OCI-LY3 (cell line): ENCODE data around the gene NRG2.

Source experiments
- EZH2phosphoT487 ChIP-seq: fragments of 200-600 bp; shearing (Covaris generic); IDR thresholded peaks from 2 replicates; pipeline ENCODE4 v1.6.1; 2018; ENCODE audit warnings: antibody characterized with exemption, mixed run types, low read depth
- TF ChIP-seq, protein P1 (sequence below): fragments of 200-600, 300-600 bp; sonication (generic); IDR thresholded peaks from 2 replicates; pipeline ENCODE4 v1.5.1; 2014; ENCODE audit warnings: antibody characterized with exemption, low read length, low read depth

DNA sequence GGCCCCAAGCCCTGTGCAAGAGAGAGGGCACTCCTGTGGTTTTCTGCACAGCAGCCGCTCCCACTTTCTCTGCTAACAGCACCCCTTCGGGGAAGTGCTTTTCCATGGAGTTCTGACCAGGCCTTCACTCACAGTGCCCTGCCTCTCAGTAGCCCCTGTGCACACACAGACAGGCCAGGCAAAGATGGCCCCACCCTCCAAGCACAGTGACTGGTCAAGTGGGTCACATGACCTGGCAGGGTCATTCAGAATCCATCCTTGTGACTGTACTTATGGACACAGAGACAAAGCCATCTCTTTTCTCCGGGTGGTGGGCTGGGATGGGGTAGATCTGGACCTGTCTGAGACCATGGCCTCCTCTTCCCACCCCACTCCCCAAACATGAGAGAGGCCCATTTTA lies 165.0 kb downstream of the NRG2 start:
- TF ChIP-seq, protein P1, sequence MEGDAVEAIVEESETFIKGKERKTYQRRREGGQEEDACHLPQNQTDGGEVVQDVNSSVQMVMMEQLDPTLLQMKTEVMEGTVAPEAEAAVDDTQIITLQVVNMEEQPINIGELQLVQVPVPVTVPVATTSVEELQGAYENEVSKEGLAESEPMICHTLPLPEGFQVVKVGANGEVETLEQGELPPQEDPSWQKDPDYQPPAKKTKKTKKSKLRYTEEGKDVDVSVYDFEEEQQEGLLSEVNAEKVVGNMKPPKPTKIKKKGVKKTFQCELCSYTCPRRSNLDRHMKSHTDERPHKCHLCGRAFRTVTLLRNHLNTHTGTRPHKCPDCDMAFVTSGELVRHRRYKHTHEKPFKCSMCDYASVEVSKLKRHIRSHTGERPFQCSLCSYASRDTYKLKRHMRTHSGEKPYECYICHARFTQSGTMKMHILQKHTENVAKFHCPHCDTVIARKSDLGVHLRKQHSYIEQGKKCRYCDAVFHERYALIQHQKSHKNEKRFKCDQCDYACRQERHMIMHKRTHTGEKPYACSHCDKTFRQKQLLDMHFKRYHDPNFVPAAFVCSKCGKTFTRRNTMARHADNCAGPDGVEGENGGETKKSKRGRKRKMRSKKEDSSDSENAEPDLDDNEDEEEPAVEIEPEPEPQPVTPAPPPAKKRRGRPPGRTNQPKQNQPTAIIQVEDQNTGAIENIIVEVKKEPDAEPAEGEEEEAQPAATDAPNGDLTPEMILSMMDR: no peak
- no peak for TF ChIP-seq EZH2phosphoT487
